Stimulated activated CD8-positive, alpha-beta memory T cell treated with anti-CD3 and anti-CD28 coated beads, Interleukin-2, amount 100 ng/mL, for 48 hours (primary cell): Measurements from ENCODE around the gene CDK5R2.

Experiments used
- DNase-seq, 2 donors: peaks; one replicate each; pipeline ENCODE4 v3.0.0-alpha.2; 2020; ENCODE audit warnings: low read depth in 2 of 2

Gene CDK5R2

DNA sequence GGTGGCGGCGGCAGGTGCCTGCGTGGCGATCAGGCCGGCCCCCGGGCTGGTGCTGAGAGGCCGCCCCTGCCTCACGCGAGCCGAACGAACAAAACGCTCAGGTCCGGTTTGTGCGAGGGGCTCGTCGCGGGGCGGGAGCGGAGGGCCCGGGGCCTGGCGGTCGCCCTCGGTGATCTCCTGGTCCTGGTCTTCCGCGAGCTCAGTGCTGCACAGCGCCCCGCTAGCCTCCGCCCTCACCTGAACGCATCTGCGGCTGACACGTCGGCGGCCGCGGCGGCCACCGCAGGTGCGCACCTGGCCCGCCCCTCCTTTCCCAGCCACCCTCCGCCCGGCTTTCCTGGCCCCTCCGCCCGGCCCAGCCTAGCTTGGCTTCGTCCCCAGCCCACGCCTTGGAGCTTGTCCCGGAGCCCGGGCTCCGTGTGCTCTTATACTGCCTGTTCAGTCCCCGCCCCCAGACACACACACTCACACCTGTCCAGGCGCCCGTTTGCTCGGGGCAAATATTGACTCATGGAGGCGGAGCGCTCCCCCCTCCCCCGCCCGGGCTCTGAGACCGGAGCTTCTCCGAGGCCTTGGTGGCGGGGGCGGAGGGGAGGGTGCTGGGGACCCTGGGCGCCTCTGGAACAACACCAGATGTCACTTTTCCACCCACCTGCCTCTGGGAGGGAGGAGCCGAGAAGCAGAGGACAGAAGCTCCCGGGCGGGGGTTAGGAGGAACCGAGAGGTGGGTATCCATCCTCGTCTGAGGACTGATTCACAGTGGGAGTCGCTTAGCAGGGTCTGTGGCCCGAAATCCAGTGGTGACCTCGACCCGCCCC, 42.3 kb downstream of the CDK5R2 start:
- no peak for DNase-seq

- no peak for DNase-seq
These were observed 43.2 kb downstream of the CDK5R2 start for GRCh38 chr2:219002395-219003266.

- DNase-seq = no peak
These were observed 43.8 kb downstream of the CDK5R2 start for GRCh38 chr2:219003267-219003634.

DNA sequence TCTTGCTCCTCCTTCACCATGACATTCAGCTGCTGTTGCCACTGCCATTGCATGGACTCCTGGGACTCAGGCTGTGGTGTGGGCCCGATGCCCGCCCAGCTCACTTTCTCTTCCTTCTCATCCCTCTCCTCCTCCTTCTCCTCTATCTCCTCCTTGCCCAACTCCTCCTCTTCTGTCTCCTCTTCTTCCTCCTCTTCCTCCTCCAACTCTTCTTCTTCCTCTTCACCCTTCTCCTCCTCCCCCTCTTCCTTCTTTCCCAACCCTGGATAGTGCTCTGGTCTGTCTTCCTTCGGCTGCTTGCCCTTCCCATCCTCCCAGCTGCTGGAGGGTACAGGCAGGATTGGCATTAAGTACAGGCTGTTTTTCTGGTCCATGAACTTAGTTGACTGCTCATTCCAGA, 44.5 kb downstream of the CDK5R2 start:
- no peak for DNase-seq

GRCh38 chr2:219009294-219009693, 49.8 kb downstream of the CDK5R2 start:
- DNase-seq = no peak

GRCh38 chr2:219010162-219010756, 50.8 kb downstream of the CDK5R2 start:
- DNase-seq = no peak

- no peak for DNase-seq
These were observed 51.4 kb downstream of the CDK5R2 start for GRCh38 chr2:219010873-219011272.
